Mesendoderm (in vitro differentiated cells): ENCODE data around the gene L3MBTL3.

Source experiments
- DNase-seq: peaks from one replicate; pipeline ENCODE4 v3.0.0; 2013
- H2AK5ac ChIP-seq: 2 replicates; pipeline ENCODE4 v1.6.1; 2013; ENCODE audit warnings: low read length, inconsistent platforms
- H2BK120ac ChIP-seq: 2 replicates; pipeline ENCODE4 v1.6.1; 2013; ENCODE audit warnings: low read depth, mild to moderate bottlenecking, low read length, moderate library complexity, mixed read lengths
- H2BK15ac ChIP-seq: replicated peaks from 2 replicates; pipeline ENCODE4 v1.6.1; 2013; ENCODE audit warnings: low read depth, mild to moderate bottlenecking, moderate library complexity
- H2BK5ac ChIP-seq: 2 replicates; pipeline ENCODE4 v1.6.1; 2013; ENCODE audit warnings: low read length, inconsistent platforms
- H3K18ac ChIP-seq: 2 replicates; pipeline ENCODE4 v1.6.1; 2013; ENCODE audit warnings: mild to moderate bottlenecking, low read length, mixed read lengths
- H3K23ac ChIP-seq: one replicate; pipeline ENCODE4 v1.6.1; 2013; ENCODE audit warnings: low read length
- H3K27ac ChIP-seq: 2 replicates; pipeline ENCODE4 v1.5.1; 2013; ENCODE audit warnings: low read depth, mild to moderate bottlenecking, inconsistent platforms, low read length, moderate library complexity
- H3K27me3 ChIP-seq: 2 replicates; pipeline ENCODE4 v1.6.1; 2013; ENCODE audit warnings: low read length, control low read depth, mild to moderate bottlenecking, inconsistent platforms; ENCODE audit not compliant: insufficient read depth, poor library complexity
- H3K36me3 ChIP-seq: 2 replicates; pipeline ENCODE4 v1.6.1; 2013; ENCODE audit warnings: low read length, inconsistent platforms; ENCODE audit not compliant: control insufficient read depth, insufficient read depth
- H3K4ac ChIP-seq: one replicate; pipeline ENCODE4 v1.6.1; 2013; ENCODE audit warnings: low read depth, mild to moderate bottlenecking, low read length, moderate library complexity
- H3K4me1 ChIP-seq: 2 replicates; pipeline ENCODE4 v1.6.1; 2013; ENCODE audit warnings: low read depth, low read length, inconsistent platforms; ENCODE audit not compliant: control insufficient read depth
- H3K4me2 ChIP-seq: 2 replicates; pipeline ENCODE4 v1.6.1; 2013; ENCODE audit warnings: low read length
- H3K4me3 ChIP-seq: 2 replicates; pipeline ENCODE4 v1.5.1; 2013; ENCODE audit warnings: mild to moderate bottlenecking, low read length
- H3K56ac ChIP-seq: one replicate; pipeline ENCODE4 v1.6.1; 2013; ENCODE audit warnings: low read length
- H3K79me1 ChIP-seq: 2 replicates; pipeline ENCODE4 v1.6.1; 2013; ENCODE audit warnings: low read length, inconsistent platforms
- H3K79me2 ChIP-seq: 2 replicates; pipeline ENCODE4 v1.6.1; 2013; ENCODE audit warnings: mild to moderate bottlenecking, low read length; ENCODE audit not compliant: control insufficient read depth, insufficient read depth
- H3K9ac ChIP-seq: 2 replicates; pipeline ENCODE4 v1.6.1; 2013; ENCODE audit warnings: low read length, inconsistent platforms
- H4K5ac ChIP-seq: one replicate; pipeline ENCODE4 v1.6.1; 2013; ENCODE audit warnings: low read length
- H4K8ac ChIP-seq: one replicate; pipeline ENCODE4 v1.6.1; 2013; ENCODE audit warnings: low read depth, mild to moderate bottlenecking, control low read depth, low read length, moderate library complexity
- WGBS: extraction: QIAGEN DNeasy Blood & Tissue Kit; methylation state at CpG from one replicate; pipeline ENCODE4 v1.1.7; 2013; ENCODE audit warnings: low lambda C conversion rate, missing lambda C conversion rate; ENCODE audit not compliant: insufficient coverage; ENCODE audit errors: extremely low coverage; 5-methylcytosine and 5-hydroxymethylcytosine counted together

The L3MBTL3 gene

DNA sequence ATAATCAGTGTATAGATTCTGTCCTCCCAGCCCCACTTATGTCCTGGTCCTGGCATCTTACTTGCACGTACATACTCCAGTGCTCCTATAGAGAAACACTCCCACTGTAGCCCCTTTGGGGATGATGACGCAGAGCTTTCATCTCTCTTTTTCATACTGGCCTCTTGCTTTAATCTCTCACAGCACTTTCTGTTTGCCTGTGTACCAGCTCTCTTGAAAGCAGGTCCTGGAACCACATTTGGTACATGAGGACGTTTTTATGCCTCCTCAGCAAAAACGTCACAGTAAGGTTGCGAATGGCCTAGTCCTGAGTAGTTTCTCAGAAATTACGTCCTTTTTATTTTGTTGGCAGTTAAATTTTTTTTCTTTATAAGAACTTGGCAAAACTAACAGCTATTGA, 10.8 kb downstream of the L3MBTL3 start:
- Histone ChIP-seq H3K4me3 (no peak overlapping the region), H3K18ac (no peak overlapping the region), H3K36me3 (no peaks in the 10 kb centered on the region), H4K8ac (no peak overlapping the region), H3K27ac (no peak overlapping the region), H3K79me1 (no peaks in the 10 kb centered on the region), H3K27me3 (no peaks in the 10 kb centered on the region), H3K56ac (no peak overlapping the region), H3K4me1 (no peaks in the 10 kb centered on the region), H3K23ac (no peak overlapping the region), H3K4ac (no peak overlapping the region), H2AK5ac (no peak overlapping the region), H3K9ac (no peak overlapping the region), H2BK120ac (no peak overlapping the region), H3K79me2 (no peaks in the 10 kb centered on the region), H2BK5ac (no peak overlapping the region), H4K5ac (no peak overlapping the region), H2BK15ac (no peak overlapping the region), H3K4me2 (no peak overlapping the region)
- no peak for DNase-seq
- WGBS, result no CpG with 5 or more reads among the region's 6 CpGs

DNA sequence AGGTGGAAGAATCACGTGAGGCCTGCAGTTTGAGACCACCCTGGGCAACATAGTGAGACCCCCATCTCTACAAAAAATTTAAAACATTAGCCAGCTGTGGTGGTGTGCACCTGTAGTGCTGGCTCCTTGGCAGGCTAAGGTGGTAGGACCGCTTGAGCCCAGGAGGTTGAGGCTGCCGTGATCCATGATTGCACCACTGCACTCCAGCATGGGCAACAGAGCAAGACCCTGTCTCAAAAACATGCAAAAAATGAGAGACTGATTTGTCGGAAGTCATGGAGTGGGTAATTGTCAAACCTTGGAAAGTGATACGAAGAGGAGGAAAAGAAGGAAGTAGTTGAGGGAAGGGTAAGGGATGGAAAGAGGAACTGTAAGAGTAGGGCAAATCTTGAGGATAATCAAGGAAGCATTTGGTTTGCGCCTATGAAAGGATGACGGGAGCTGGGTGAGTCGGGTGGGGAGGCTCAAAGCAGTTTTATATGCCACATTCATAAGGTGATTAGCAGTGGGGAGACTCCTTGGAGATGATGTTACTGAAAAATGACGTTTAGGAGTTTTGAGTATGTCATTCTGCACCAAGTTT, 14.5 kb downstream of the L3MBTL3 start:
- WGBS, result 100% methylated on average over 2 of the region's 9 CpGs
- no peak overlapping the region for H2BK15ac ChIP-seq
- H3K36me3 ChIP-seq, result no peaks in the 10 kb centered on the region

DNA sequence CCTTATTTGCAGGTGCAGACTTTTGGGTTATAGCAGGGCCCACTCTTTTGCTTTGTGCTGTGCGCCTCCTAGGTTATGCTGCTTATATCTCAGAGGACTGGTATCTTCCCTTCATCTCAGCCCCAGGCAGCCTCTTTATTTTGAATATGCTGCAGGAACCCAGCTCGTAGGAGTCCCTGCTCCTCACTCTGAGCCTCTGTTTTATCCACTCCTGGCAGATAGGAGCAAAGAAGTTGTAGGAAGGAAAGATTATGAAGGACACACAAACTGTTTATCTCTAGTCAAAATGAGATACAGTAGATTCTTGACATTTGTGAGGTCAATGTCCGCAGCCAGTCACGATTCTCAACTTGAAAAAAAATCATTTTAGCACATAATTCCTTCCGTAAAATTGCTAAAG, 15.6 kb downstream of the L3MBTL3 start:
- Histone ChIP-seq H3K56ac (no peak overlapping the region), H2BK5ac (no peak overlapping the region), H3K9ac (no peak overlapping the region), H2AK5ac (no peak overlapping the region), H3K4me2 (no peak overlapping the region), H3K27me3 (no peaks in the 10 kb centered on the region), H3K79me2 (peaks cover 1% of the 10 kb centered on the region), H2BK15ac (no peak overlapping the region), H4K5ac (no peak overlapping the region), H3K4me3 (no peak overlapping the region), H3K23ac (no peak overlapping the region), H3K27ac (no peak overlapping the region), H3K4ac (no peak overlapping the region), H3K4me1 (no peaks in the 10 kb centered on the region), H4K8ac (no peak overlapping the region), H3K36me3 (no peaks in the 10 kb centered on the region), H2BK120ac (no peak overlapping the region), H3K79me1 (peaks cover 3% of the 10 kb centered on the region), H3K18ac (no peak overlapping the region)
- WGBS, result no CpG with 5 or more reads among the region's 5 CpGs
- DNase-seq, result no peak

More for the DNA sequence above, 14.5 kb downstream of the L3MBTL3 start:
- Histone ChIP-seq H3K9ac (no peak overlapping the region), H3K79me1 (peaks cover 3% of the 10 kb centered on the region), H4K5ac (no peak overlapping the region), H3K79me2 (peaks cover 1% of the 10 kb centered on the region), H2AK5ac (no peak overlapping the region), H3K23ac (no peak overlapping the region), H3K56ac (no peak overlapping the region), H4K8ac (no peak overlapping the region), H3K4me3 (no peak overlapping the region), H3K4me1 (no peaks in the 10 kb centered on the region), H3K18ac (no peak overlapping the region), H2BK120ac (no peak overlapping the region), H2BK5ac (no peak overlapping the region), H3K27ac (no peak overlapping the region), H3K27me3 (no peaks in the 10 kb centered on the region), H3K4ac (no peak overlapping the region), H3K4me2 (no peak overlapping the region)
- no peak for DNase-seq

DNA sequence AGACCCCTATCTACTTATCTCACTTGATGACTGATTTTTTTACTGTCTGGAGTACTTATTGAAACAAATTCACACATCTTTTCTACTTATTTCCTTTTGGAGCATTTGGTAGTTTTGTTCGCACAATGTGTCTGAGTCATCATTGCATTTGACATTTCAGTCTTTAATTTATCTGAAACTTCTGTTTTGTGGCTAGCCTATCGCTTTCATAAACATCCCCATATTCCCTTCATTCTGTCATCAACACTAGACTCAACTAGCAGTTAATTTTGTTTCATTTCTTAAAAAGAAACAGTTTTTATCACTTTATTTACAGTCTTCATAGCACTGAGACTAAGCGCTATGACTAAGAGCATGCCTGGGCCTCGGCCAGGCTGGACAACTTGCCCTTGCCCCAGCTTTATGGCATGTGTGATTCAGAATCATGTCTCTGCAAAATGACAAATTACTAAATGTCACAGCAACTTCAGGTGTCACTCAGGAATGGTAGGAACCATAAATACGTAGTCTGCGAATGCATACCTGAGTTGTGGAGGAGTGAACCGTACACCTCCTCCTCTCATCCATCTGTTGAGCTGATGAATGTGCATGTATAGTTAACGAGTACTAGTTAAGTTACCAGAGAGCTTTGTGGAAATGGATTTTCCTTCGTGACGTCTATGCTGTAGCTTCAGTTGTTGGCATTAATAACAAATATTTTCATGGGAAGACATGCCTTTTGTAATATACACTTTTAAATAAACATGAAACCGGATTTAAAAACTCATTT, 16.2 kb downstream of the L3MBTL3 start:
- Histone ChIP-seq H3K27ac (no peak overlapping the region), H2BK5ac (no peak overlapping the region), H3K36me3 (no peaks in the 10 kb centered on the region), H2BK15ac (no peak overlapping the region), H2BK120ac (no peak overlapping the region), H3K9ac (no peak overlapping the region), H4K5ac (no peak overlapping the region), H2AK5ac (no peak overlapping the region), H3K4me1 (no peaks in the 10 kb centered on the region), H3K79me2 (peaks cover 1% of the 10 kb centered on the region), H3K4me3 (no peak overlapping the region), H3K18ac (no peak overlapping the region), H3K4ac (no peak overlapping the region), H4K8ac (no peak overlapping the region), H3K79me1 (peaks cover 3% of the 10 kb centered on the region), H3K56ac (no peak overlapping the region), H3K27me3 (no peaks in the 10 kb centered on the region), H3K4me2 (no peak overlapping the region), H3K23ac (no peak overlapping the region)
- 100% methylated on average over 1 of the region's 11 CpGs for WGBS
- no peak for DNase-seq

DNA sequence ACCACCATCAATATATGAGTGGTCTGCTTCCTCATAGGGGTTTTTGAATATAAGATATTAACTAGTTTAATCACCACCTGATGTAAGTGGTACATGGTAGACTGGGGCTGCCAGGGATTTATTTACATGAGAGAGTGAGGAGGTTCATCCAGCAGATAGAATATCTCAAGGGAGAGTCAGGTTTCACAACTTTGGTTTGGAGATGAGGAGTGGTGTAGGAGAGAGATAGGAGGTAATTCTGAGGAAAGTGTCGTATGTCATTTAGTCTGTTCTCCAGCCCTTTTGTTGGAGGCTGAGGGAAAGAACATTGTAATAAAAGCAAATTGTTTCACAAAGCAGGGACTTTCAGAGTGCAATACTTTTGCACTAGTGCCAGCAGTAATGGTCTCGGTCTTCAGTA, 16.8 kb downstream of the L3MBTL3 start:
- no peak for DNase-seq
- Histone ChIP-seq H2BK15ac (no peak overlapping the region), H3K4me1 (no peaks in the 10 kb centered on the region), H3K23ac (no peak overlapping the region), H2AK5ac (no peak overlapping the region), H3K9ac (no peak overlapping the region), H3K4me3 (no peak overlapping the region), H3K27me3 (no peaks in the 10 kb centered on the region), H3K79me1 (peaks cover 3% of the 10 kb centered on the region), H4K8ac (no peak overlapping the region), H4K5ac (no peak overlapping the region), H2BK120ac (no peak overlapping the region), H2BK5ac (no peak overlapping the region), H3K36me3 (no peaks in the 10 kb centered on the region), H3K18ac (no peak overlapping the region), H3K27ac (no peak overlapping the region), H3K79me2 (peaks cover 1% of the 10 kb centered on the region), H3K56ac (no peak overlapping the region), H3K4me2 (no peak overlapping the region), H3K4ac (no peak overlapping the region)
- WGBS, result no CpG with 5 or more reads among the region's 2 CpGs
